Limb (tissue), 2 donors: ENCODE data around the gene FNDC8.
"Not testable (repeated sequence)": the region's sequence is repeated elsewhere in the genome, so short reads cannot be mapped to it uniquely, and the experiment has no call there.

Experiments
- DNase-seq, 2 donors: peaks; one replicate each; pipeline ENCODE4 v3.0.0-alpha.2; 2016; ENCODE audit errors: extremely low spot score in 2 of 2

The FNDC8 gene

DNA sequence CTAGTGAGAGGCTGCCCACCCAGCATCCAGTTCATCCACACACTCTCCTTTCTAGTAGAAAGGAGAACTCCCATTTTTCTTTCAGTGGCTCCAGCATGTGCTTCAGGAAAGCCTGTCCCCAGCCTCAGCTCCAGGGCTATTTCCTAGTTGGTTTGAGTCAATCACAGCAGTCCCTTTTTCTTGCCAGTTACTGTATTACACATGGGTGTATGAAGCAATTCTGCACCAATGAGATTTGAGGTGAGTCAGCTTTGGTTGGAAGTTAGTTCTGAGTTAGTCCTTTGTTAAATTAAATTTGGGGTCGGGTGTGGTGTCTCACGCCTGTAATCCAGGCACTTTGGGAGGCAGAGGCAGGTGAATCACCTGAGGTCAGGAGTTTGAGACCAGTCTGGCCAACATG, 26.5 kb upstream of the FNDC8 start:
- no peak for DNase-seq

DNA sequence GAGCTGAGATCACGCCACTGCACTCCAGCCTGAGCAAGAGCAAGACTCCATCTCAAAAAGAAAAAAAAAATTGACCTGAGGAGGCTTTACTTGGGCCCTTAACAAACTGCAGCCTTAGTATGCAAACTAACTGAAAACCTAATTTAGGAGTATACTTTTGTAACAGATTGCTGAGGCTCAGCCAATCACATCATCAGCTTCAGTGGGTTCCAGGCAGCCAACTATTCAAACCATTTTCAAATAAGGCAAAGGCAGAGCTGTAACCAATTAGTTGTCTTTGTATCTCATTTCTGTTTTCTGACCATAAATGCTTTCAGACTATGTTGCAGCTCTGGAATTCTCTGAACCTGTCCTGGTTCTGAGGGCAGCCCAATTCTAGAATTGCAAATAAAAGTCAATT, 25.7 kb upstream of the FNDC8 start:
- DNase-seq: no peak

DNA sequence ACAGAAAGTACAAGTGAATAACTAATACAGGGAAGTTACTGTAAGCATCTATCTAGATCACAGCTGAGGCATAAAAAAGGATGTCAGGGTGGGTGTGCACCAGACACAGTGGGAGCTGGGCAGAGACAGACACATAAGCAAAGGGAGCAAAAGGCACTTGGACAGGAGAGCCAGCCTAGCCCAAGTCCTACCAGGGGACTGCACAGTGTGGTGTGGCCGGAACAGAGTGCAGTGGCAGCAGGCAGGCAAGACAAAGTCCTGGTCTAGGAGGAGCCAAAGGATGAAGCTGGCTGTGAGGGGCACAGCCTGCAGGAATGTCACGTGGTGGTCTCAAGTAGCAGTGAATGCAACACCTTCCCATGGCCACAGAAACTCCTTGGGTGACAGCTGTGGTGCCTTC, 23.6 kb upstream of the FNDC8 start:
- DNase-seq: no peak

DNA sequence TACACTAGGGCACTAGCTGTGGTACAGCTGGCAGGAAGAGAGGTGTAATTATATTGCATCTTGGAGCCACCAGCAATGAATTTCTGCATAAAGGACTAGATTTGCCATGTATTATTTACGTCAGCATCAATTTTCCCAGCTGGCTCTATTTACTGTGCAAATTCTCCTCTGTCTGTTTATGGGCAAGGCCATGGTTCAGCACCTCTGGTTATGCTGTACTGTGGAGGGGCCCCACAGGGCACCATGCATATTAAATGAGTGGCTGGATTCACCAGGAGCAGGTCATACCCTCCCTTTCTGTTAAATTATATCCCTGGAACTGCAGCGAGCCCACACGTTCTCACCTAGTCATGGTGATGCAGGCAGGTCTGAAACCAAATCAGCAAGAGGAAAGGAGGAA, 21.5 kb upstream of the FNDC8 start:
- no peak for DNase-seq

DNA sequence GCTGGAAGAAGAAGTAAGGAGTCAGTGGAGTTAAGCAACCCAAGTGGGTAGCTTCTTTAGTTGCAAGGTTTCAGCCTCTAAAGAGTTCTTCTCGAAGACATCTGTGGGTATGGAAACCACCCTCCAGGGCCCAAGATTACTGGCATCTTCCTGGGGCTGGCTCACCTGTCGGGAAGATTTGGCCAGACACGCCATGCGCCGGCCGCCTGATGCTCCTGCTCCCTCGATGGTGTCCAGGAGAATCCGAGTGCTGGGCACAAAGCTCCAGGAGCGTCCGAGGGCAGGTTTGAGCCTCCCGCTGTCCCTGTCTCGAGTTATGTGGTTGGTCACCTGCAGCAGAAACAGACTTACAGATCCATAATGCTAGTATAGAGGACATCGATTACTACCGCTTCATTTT, 20.4 kb upstream of the FNDC8 start:
- no peak for DNase-seq

DNA sequence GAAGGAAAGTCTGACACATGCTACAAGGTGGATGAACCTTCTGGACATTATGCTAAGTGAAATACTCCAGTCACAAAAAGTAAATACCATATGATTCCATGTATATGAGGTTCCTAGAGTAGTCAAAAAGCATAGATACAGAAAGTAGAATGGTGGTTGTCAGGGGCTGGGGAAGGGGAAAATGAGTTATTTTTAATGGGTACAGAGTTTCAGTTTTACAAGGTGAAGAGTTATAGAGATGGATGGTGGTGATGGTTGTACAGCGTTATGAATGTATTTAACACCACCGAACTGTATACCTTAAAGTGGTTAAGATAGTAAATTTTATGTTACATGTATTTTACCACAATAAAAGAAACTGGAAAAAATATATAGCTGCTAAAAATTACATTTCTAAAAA, 19.7 kb upstream of the FNDC8 start:
- DNase-seq: no peak

DNA sequence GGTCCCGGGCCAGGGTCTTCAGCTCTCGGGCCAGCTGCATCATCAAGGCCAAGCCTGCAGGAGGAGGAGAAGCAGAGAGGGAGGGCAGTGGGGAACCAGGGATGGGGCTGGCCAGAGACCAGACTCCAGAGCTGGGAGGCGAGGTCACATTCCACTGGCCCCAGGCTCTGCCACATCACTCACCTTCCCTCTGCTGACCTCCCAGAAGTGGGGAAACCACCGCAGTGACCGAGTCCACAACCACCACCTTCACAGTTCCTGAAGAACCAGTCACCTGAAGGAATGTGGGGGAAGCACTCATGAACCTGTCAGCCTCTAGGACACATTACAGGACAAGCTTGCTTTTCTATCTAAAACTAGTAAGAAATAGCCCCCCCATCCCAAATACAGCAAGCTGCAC, 18.1 kb upstream of the FNDC8 start:
- no peak for DNase-seq

DNA sequence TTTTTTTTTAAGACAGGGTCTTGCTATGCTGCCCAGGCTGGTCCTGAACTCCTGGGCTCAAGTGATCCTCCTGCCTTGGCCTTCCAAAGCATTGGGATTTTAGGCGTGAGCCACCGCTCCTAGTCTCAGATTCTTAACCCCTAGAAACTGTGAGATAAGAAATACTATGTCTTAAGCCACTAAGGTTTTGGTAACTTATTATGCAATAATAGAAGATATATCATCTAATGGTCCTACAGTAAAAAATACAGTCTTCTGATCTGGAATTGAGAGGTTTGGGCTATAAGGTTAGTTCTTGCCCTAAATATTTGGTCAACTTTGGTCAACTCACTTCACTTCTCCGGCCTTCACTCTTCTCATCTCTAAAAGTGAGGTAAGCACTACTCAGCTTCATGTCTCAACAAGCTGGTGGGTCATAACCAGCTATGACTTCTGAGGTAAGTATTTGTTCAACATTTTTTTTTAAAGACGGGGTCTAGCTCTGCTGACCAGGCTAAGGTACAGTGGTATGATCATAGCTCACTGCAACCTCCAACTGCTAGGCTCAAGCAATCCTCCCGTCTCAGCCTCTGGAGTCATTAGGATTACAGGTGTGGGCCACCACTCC, 16.5 kb upstream of the FNDC8 start:
- DNase-seq: no peak

DNA sequence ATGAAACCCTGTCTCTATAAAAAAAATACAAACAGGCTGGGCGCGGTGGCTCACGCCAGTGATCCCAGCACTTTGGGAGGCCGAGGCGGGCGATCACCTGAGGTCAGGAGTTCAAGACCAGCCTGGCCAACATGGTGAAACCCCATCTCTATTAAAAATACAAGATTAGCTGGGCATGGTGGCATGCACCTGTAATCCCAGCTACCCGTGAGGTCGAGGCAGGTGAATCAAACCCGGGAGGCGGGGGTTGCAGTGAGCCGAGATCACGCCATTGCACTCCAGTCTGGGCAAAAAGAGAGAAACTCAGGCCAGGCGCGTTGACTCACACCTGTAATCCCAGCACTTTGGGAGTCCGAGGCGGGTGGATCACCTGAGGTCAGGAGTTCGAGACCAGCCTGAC, 10.6 kb upstream of the FNDC8 start:
- DNase-seq: not testable (repeated sequence)

DNA sequence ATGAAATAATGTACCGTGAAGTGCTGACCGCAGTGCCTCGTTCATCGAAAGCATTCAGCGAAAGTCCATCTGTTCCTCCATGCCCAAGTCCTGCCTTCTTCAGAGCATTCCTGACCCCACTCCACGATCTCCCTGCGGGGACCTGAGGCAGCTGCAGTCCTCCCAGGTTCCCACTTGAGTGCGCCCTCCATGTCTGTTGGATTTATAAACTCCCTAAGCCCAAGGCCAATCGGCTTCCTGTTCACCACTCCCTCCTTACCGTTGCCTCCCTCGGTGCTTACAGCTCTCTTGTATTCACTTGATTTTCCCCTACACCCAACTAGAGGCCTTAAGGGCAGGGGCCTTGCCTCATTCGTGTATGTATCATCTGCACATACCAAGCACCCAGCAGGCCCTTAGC, 4.6 kb upstream of the FNDC8 start:
- no peak for DNase-seq

DNA sequence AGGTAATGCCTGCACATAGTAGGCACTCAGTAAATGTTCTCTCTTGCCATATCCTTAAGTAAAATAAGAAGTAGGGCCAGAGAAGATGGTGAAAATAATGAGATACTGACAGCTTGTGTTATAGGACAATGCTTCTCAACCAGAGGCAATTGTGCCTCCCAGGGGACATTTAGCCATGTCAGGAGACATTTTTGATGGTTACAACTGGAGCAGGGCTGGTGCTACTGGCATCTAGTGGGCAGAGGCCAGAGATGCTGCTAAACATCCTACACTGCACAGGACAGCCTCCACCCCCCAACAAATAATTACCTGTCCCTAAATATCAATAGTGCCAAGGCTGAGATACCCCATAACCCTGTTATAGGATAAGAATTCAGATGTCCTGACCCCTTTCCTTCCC, 3.4 kb upstream of the FNDC8 start:
- no peak for DNase-seq

DNA sequence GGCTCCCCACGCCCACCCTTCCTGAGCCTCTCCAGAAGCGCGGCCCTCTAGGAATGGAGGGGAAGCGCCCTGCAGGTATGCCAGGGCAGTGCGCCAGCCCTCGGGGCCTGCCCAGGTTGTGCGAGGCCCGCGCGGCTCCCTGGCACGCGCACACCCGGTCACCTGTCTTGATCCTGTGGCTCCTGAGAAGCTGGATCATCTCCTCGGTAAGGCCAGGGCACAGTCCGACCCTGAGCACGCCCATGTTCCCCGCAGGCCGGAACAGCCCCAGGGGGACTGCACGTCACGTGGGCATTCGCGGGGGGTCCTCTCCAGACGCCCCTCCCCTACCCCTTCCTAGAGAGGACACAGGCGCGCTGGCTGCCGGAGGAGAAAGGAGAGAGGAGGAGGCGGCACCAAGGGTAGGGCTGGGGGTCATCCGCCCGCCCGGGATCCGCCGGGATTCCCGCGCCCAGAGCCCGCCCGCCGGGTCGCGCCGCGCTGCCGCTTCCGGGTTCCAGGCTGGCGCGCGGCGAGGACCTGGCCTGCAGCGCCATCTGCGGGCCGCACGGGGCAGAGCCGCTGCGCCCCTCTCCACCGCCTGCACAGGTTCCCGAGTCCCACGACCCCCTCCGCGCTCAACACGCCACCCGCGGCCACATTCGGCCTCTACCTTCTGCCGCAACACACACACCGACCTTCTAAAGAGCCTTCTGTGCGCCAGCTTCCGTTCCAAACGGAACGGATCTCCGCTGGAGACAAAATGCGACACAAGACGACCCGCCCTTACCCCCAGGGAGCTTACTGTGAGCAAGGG, 1.8 kb upstream of the FNDC8 start, which contains the start of gene RAD51D:
Gene RAD51D (minus strand): TSS at position 491 of the 796 bp plus-strand sequence. CDS start 247 bp downstream, at position 244.
- peak; percentile 52 to 90 for DNase-seq

DNA sequence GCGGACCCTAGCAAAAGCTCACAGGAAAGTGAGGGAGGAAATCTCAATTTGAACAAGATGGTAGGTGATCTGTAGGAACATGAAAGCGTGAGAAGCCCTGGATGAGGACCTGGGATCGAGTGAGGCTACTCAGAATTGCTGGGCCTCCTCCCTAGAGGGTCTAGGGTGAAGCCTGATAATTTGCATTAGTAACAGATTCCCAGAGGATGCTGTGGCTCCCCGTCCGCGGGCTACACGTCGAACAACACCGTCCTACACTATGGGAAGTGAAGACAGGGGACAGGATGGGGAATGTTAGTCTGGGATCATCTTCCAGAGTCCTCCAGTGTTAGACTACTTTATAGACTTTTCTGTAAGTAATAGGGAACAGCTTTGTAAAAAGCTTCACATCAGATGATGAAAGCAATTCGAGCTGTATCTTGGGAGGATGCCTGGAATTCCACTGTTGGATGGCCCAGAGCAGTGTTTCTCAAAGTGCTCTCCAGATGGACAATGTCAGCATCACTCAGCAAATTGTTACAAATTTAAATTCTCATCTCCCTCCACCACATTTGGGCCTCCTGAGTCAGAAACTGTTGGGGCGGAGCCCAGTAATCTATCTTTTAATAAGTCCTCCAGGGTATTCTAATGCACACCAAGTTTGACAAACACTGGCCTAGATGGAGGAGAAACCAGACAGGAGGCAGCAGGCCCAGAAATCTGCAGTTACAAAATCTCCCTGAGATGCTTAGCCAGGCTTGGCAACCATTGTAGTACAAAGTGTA, 6.5 kb downstream of the FNDC8 start:
- DNase-seq: peak in 1 of 2 donors; percentile 36

DNA sequence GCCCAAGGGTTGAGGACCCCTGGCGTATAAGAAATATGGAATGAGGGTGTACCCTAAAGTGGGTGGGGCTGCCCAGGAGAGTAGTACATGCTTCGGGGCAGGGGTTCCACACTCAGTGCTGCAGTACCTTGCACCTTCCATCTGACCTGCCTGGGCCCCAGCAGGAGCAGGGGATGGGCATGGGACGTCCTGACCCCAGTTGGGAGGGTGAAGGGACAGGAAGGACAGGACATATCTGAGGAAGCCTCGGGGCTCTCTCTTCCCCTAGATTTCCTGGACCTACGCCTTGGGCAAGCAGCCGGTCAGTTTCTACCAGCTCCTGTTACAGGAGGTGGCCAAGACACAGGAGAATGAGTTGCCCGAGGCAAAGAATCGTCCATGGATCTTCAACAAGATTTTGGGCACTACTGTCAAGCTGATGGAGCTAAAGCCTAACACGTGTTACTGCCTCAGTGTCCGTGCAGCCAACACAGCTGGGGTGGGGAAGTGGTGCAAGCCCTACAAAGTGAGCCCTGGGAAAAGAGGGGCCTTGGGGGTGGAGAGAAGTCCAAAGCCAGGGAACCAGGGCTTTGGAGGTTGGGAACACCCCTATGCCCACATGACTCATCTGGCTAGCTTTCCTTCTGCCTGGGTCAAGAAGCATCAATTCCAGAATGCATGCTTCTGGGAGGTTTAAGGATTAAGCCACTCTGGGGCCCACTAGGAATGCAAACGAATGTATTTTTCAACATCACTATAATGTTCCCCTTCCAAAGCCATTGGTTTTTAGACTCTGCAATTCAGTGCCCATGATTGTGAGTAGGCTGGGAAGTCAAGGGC, 7.9 kb downstream of the FNDC8 start:
- no peak for DNase-seq

DNA sequence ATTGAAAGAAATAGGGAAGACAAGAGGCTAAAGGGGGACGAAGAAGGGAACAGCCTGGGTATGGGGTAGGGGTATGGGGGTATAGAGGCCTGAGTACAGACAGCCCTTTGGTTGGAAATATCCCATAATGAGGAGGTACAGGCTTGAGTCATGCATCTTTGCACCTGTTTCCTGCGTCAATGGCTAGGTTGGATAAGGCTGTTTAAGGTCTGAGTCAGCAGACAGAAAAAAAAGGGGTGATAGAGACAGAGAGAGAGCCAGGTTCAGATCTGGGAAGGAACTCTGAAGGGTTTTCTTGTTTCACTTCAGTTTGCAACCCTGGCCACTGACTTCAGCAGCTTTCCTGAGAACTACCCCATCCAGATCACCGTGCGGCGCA, 8.5 kb downstream of the FNDC8 start:
- no peak for DNase-seq

DNA sequence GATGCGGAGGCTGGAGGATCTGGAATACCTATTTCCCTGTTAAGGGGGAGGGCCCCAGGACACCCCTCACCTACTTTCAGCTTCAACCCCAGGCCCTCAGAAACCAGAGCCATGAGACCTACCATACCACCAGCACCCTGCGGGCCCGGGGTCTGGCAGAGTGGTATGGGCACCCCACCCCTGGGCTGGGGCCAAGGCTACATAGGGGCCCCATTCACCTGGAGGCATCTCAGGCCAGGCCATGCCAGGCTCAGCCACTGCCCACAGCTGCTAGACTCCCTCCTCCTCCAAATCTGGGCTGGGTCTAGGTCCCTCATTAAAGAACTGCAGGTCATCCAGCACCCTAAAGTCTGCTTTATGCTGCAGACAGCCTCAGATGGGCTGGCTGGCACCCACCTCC, 9.0 kb downstream of the FNDC8 start:
- DNase-seq: no peak

DNA sequence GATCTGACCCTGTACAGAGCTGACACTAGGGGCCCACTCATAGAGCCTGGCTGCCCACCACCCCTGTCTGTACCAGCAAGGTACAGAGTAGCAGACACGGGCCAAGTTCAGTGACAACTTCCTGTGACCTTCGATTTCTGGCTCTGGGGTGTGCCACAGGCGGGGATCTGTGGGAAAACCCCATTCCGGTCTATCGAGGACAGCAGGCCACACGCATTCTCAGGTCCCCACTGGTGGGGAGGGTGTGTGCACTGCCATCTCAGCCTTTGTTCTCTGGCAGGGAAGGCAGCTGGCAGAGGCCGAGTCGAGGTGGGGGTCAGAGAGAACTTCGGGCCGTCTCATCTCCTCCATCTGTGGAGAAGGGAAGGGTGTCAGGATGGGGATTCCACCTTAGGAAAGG, 10.7 kb downstream of the FNDC8 start:
- no peak for DNase-seq

DNA sequence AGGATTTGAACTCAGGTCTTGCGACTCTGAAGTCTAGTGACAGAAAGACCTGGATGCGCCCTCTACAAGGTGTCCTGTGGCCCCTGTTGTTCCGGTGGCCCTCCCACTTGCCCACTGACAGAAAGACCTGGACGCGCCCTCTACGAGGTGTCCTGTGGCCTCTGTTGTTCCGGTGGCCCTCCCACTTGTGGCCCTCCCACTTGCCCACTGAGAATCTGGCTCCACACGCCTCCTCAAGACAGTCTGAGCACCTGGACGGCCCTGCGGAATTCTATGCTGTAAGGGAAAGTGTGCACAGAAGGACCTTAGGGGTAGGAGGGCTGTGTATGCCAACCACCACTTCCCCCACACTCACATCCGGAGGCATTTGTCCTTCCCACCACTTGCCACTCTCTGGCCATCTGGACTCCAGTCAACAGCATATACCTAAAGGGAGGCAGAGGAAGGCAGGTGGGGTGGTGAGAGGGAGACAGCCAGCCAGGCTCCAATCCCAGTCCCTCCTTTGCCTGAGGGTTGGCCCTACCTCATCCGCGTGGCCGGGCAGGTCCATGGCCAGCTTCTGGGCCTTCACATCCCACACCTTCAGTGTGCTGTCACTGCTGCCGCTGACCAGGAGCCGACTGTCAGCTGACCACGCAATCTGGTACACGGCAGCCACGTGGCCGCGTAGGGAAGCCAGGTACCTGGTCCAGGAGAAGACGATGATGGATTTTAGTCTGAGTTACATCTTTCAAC, 11.6 kb downstream of the FNDC8 start:
- DNase-seq: no peak

DNA sequence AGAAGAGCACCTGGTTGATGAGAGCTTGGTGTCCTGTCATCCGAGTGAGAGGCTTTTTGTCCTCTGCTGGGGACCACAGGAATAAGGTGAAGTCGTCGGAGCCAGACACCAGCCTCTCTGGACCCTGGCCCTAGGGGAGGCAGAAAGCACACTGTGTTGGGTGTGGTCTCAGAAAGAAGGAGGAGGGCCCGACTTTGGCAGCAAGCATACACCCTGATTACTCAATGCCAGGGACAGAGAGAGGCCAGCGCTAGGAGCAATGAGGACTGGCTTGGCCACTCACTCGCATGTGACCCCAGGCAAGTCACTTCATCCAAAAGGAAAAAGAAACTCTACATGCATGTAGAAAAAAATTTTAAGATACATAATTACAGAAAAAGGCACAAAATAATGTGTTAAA, 13.9 kb downstream of the FNDC8 start:
- no peak for DNase-seq

DNA sequence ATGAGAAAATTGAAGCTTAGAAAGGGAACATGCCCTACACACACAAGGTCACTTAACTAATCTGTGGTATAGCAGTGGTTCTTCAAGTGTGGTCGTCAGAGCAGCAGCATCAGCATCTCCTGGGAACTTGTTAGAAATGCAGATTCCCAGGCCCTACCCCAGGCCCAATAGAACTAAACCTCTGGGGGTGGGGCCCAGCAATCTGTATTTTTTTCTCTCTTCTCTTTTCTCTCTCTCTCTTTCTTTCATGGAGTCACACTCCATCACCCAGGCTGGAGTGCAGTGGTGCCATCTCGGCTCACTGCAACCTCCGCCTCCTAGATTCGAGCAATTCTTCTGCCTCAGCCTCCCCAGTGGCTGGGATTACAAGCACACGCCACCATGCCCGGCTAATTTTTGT, 16.8 kb downstream of the FNDC8 start:
- no peak for DNase-seq
